SH-SY5Y (cell line): ENCODE results near the gene ADARB2.

ENCODE experiments used
- GATA2 ChIP-seq: IDR thresholded peaks from 2 replicates; pipeline ENCODE4 v1.6.1; 2011; ENCODE audit warnings: mild to moderate bottlenecking, low read depth, low read length
- GATA3 ChIP-seq: IDR thresholded peaks from 2 replicates; pipeline ENCODE4 v1.6.1; 2011; ENCODE audit warnings: low read depth, mild to moderate bottlenecking, low read length, moderate library complexity

- TF ChIP-seq GATA3 (no peak), GATA2 (no peak)
Observed at GRCh38 chr10:1206601-1207000, 530.7 kb downstream of the ADARB2 start.
